Duodenal mucosa (tissue), 2 donors: ENCODE measurements around the gene PRUNE1.

Source experiments
- H3K27ac ChIP-seq: one replicate; pipeline ENCODE4 v1.7.0; 2013; ENCODE audit warnings: low read depth, low read length
- H3K27me3 ChIP-seq, 2 donors: one replicate each; pipeline ENCODE4 v1.7.0; 2013; ENCODE audit warnings: low read length in 2 of 2, control low read depth in 1 of 2; ENCODE audit not compliant: insufficient read depth in 2 of 2, control insufficient read depth in 1 of 2
- H3K36me3 ChIP-seq, 2 donors: one replicate each; pipeline ENCODE4 v1.7.0; 2013; ENCODE audit warnings: low read length in 2 of 2, control low read depth in 1 of 2; ENCODE audit not compliant: insufficient read depth in 2 of 2, control insufficient read depth in 1 of 2
- H3K4me1 ChIP-seq, 2 donors: one replicate each; pipeline ENCODE4 v1.7.0; 2013; ENCODE audit warnings: low read length in 2 of 2, control low read depth in 1 of 2; ENCODE audit not compliant: insufficient read depth in 2 of 2, control insufficient read depth in 1 of 2
- H3K4me3 ChIP-seq, 2 donors: one replicate each; pipeline ENCODE4 v1.7.0; 2013; ENCODE audit warnings: low read length in 2 of 2, low read depth in 1 of 2
- H3K9ac ChIP-seq, 2 donors: one replicate each; pipeline ENCODE4 v1.7.0; 2013; ENCODE audit warnings: low read length in 2 of 2, low read depth in 1 of 2
- H3K9me3 ChIP-seq, 2 donors: one replicate each; pipeline ENCODE4 v1.7.0; 2013; ENCODE audit warnings: low read length in 2 of 2, control low read depth in 1 of 2; ENCODE audit not compliant: control insufficient read depth in 1 of 2

The PRUNE1 gene

GRCh38 chr1:151048645-151049032 is 40.4 kb downstream of the PRUNE1 start:
- H3K4me1 ChIP-seq: peaks cover 7 to 11% of the 10 kb centered on the region in 2 donors
- peak overlapping the region; percentile 86 to 88 for H3K4me3 ChIP-seq
- peak overlapping the region in 1 of 2 donors; percentile 84 for H3K9ac ChIP-seq
- H3K27ac ChIP-seq: no peak overlapping the region
- no peaks in the 10 kb centered on the region for H3K9me3 ChIP-seq
- peaks cover 15 to 20% of the 10 kb centered on the region in 2 donors for H3K36me3 ChIP-seq
- no peaks in the 10 kb centered on the region for H3K27me3 ChIP-seq

GRCh38 chr1:151049458-151049857 is 41.2 kb downstream of the PRUNE1 start:
- Histone ChIP-seq H3K9ac (no peak overlapping the region), H3K27me3 (no peaks in the 10 kb centered on the region), H3K9me3 (no peaks in the 10 kb centered on the region), H3K27ac (no peak overlapping the region), H3K4me3 (no peak overlapping the region), H3K4me1 (peaks cover 7 to 11% of the 10 kb centered on the region in 2 donors), H3K36me3 (peaks cover 18 to 28% of the 10 kb centered on the region in 2 donors)

- Histone ChIP-seq H3K9me3 (no peaks in the 10 kb centered on the region), H3K9ac (no peak overlapping the region), H3K27ac (no peak overlapping the region), H3K4me3 (no peak overlapping the region), H3K36me3 (peaks cover 26 to 35% of the 10 kb centered on the region in 2 donors), H3K27me3 (no peaks in the 10 kb centered on the region), H3K4me1 (peaks cover 7 to 12% of the 10 kb centered on the region in 2 donors)
Observed at GRCh38 chr1:151050051-151050688, 41.9 kb downstream of the PRUNE1 start.

- Histone ChIP-seq H3K27me3 (no peaks in the 10 kb centered on the region), H3K36me3 (peaks cover 33 to 47% of the 10 kb centered on the region in 2 donors), H3K9ac (no peak overlapping the region), H3K27ac (no peak overlapping the region), H3K4me1 (peaks cover 20 to 26% of the 10 kb centered on the region in 2 donors), H3K4me3 (no peak overlapping the region), H3K9me3 (no peaks in the 10 kb centered on the region)
Observed at GRCh38 chr1:151051356-151052009, 43.2 kb downstream of the PRUNE1 start.

- H3K4me3 ChIP-seq: no peak overlapping the region
- H3K27me3 ChIP-seq: no peaks in the 10 kb centered on the region
- no peaks in the 10 kb centered on the region for H3K9me3 ChIP-seq
- H3K4me1 ChIP-seq: peaks cover 29 to 41% of the 10 kb centered on the region in 2 donors
- no peak overlapping the region for H3K9ac ChIP-seq
- peaks cover 35 to 50% of the 10 kb centered on the region in 2 donors for H3K36me3 ChIP-seq
- no peak overlapping the region for H3K27ac ChIP-seq
Observed at GRCh38 chr1:151054971-151055547, 46.8 kb downstream of the PRUNE1 start.

- no peaks in the 10 kb centered on the region for H3K9me3 ChIP-seq
- no peaks in the 10 kb centered on the region for H3K27me3 ChIP-seq
- peaks cover 35 to 50% of the 10 kb centered on the region in 2 donors for H3K36me3 ChIP-seq
- H3K4me1 ChIP-seq: peaks cover 31 to 45% of the 10 kb centered on the region in 2 donors
- peak overlapping the region in 1 of 2 donors; percentile 42 for H3K9ac ChIP-seq
- no peak overlapping the region for H3K27ac ChIP-seq
- H3K4me3 ChIP-seq: peak overlapping the region in 1 of 2 donors; percentile 50
Observed at GRCh38 chr1:151055581-151055980, 47.3 kb downstream of the PRUNE1 start.

GRCh38 chr1:151056149-151056548 is 47.9 kb downstream of the PRUNE1 start:
- H3K9ac ChIP-seq: peak overlapping the region; percentile 25 to 42

GRCh38 chr1:151058692-151059091 is 50.4 kb downstream of the PRUNE1 start:
- no peaks in the 10 kb centered on the region for H3K27me3 ChIP-seq
- no peaks in the 10 kb centered on the region for H3K9me3 ChIP-seq
- peak overlapping the region; percentile 97 to 99 for H3K9ac ChIP-seq
- H3K4me1 ChIP-seq: peaks cover 31 to 45% of the 10 kb centered on the region in 2 donors
- H3K27ac ChIP-seq: peak overlapping the region; percentile 94
- peak overlapping the region; percentile 97 to 98 for H3K4me3 ChIP-seq
- peaks cover 20 to 30% of the 10 kb centered on the region in 2 donors for H3K36me3 ChIP-seq

More at GRCh38 chr1:151056149-151056548, 47.9 kb downstream of the PRUNE1 start:
- no peaks in the 10 kb centered on the region for H3K9me3 ChIP-seq
- H3K27ac ChIP-seq: no peak overlapping the region
- H3K4me3 ChIP-seq: peak overlapping the region; percentile 50 to 98
- H3K27me3 ChIP-seq: no peaks in the 10 kb centered on the region
- peaks cover 31 to 45% of the 10 kb centered on the region in 2 donors for H3K4me1 ChIP-seq
- H3K36me3 ChIP-seq: peaks cover 35 to 50% of the 10 kb centered on the region in 2 donors

- H3K9ac ChIP-seq: peak within 1 kb of the TSS; percentile 97 to 99
- H3K27me3 ChIP-seq: no peaks in the 10 kb centered on the region
- H3K4me3 ChIP-seq: peak within 1 kb of the TSS; percentile 97 to 98
- H3K9me3 ChIP-seq: no peaks in the 10 kb centered on the region
- peaks cover 17 to 24% of the 10 kb centered on the region in 2 donors for H3K36me3 ChIP-seq
- H3K4me1 ChIP-seq: peaks cover 31 to 45% of the 10 kb centered on the region in 2 donors
- peak within 1 kb of the TSS; percentile 94 for H3K27ac ChIP-seq
Observed at GRCh38 chr1:151059109-151060006, 51.1 kb downstream of the PRUNE1 start, which contains the start of gene CDC42SE1. Gene CDC42SE1 (minus strand): TSS chr1:151059622. CDS start chr1:151055730, 3,892 bp downstream.
